Astrocyte of the cerebellum (primary cell): ENCODE data around the gene MFAP3.

Experiments used
- DNase-seq: peaks from one replicate; pipeline ENCODE4 v3.0.0-alpha.2; 2011; ENCODE audit warnings: low read depth
- H3K4me3 ChIP-seq: 2 replicates; pipeline ENCODE4 v1.5.1; 2011; ENCODE audit warnings: mild to moderate bottlenecking, low read depth, low read length, moderate library complexity
- CTCF ChIP-seq: IDR thresholded peaks from 2 replicates; pipeline ENCODE4 v1.5.1; 2012; ENCODE audit warnings: low read length, low read depth, moderate library complexity, mild to moderate bottlenecking; ENCODE audit errors: missing control alignments
- in situ Hi-C: cut with HindIII; loops from 2 replicates; pipeline ENCODE4 v1.10.0; 2017; ENCODE audit warnings: low sequenced_read_pairs

Gene MFAP3

GRCh38 chr5:154031937-154032489, 6.8 kb upstream of the MFAP3 start:
- in situ Hi-C loops: no loop called here
- no peak for TF ChIP-seq CTCF
- no peak for DNase-seq
- H3K4me3 ChIP-seq: no peak overlapping the region

GRCh38 chr5:154034944-154035343, 3.8 kb upstream of the MFAP3 start:
- no peak for DNase-seq
- no peak for TF ChIP-seq CTCF
- in situ Hi-C loops: no loop called here
- no peak overlapping the region for H3K4me3 ChIP-seq

DNA sequence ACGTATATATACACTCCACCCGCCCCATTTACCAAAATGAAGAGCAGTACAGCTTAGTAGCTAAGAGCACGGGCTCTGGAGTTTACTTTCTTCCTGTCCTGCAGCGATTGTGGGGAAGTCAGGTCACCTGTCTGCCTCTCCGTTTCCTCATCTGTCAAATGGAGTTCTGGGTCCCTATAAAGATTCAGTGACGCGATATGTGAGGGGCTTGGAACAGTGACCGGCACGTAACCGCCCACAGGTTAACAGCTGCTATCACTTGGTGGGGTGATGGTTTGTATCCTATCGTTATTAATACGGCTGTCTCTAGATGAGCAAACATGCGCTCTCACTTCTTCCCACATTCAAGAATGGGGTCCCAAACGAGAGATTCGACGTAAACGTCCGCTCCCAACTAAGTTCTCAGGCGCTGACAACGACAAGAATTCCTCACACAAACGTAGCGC, 483 bp upstream of the MFAP3 start:
- no peak for DNase-seq
- TF ChIP-seq CTCF: no peak
- H3K4me3 ChIP-seq: peak overlapping the region; percentile 56
- in situ Hi-C loops: no loop called here

GRCh38 chr5:154039458-154039829, 677 bp downstream of the MFAP3 start:
- TF ChIP-seq CTCF: no peak
- in situ Hi-C loops: no loop called here
- H3K4me3 ChIP-seq: peak overlapping the region; percentile 56
- no peak for DNase-seq

DNA sequence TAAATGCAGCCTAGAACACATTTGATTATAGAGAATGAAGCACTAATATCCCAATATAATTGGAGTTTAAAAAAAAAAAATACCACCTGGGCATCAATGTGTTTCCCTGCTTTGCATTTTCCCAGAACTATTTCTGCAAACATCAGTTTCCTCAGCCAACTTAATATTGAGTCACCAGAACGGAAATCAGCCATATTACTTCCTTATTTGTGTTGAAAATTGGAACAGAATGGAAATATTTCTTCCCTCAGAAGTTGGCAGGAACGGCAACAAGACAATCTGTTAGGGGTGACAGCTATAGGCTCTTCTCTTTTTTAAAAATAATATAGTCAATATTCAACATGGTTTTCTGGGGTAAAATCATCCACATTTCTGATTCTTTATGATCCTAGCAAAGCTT, 4.0 kb downstream of the MFAP3 start:
- no peak overlapping the region for H3K4me3 ChIP-seq
- no peak for TF ChIP-seq CTCF
- no peak for DNase-seq
- in situ Hi-C loops: no loop called here

DNA sequence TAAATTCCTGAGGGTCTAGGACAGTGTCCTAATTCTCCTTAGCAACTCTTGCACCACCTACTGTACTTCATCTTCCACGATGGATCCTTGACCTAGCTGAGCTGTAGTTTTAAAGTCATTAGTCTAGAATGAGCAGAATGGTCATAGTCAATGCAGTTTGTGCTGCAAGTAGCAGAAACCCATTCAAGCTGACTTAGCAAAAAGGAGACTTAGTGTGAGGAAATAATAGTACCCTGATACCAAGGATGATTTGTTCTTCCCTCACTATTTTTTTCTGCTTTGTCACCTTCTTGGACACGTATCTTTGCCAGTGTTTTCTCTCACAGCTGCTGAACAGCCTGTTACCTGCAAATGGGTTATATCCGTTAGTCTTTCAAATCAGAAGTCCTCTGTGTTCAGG, 5.3 kb downstream of the MFAP3 start:
- TF ChIP-seq CTCF: no peak
- H3K4me3 ChIP-seq: no peak overlapping the region
- in situ Hi-C loops: no loop called here
- DNase-seq: no peak

DNA sequence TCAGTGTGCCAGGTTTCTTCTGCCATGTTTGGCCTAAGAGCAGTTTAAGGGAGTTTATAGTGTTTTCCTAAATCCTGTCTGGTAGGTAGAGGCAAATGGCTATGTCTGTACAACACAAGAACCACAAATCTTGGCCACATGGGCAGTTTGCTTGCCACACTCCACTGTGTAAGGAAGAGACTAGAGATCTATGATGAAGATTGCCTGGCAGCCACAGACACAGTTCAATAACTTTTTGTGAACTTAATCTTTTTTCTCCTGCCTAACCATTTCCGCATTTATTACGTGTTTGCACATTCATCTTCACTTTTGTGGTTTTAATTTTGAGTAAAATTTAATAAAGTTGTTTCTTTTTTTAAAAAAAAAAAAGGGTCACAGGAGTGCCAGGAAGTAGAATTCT, 5.8 kb downstream of the MFAP3 start:
- in situ Hi-C loops: no loop called here
- no peak overlapping the region for H3K4me3 ChIP-seq
- DNase-seq: no peak
- no peak for TF ChIP-seq CTCF
